Measurements from ENCODE around the gene ART3. TPM values are rescaled to one million over a fixed set of nuclear protein-coding genes. Genes with fewer than 3 reads are reported as not detected.

ART3 gene
- total RNA-seq, 2 donors from 2014 or later, result 1.6 to 1.8 TPM

- Histone ChIP-seq H3K4me3 (peak overlapping the region; percentile 95), H3K9ac (ENCODE audit: low read depth in 2 of 2, low read length in 2 of 2) (peak overlapping the region; percentile 90 to 92), H3K27ac (peak overlapping the region; percentile 86), H3K27me3 (no peaks in the 10 kb centered on the region), H3K9me3 (no peaks in the 10 kb centered on the region), H3K36me3 (no peaks in the 10 kb centered on the region), H3K4me1 (peaks cover 4% of the 10 kb centered on the region)
- peak; percentile 73 for DNase-seq
- TF ChIP-seq CTCF (IDR thresholded peaks at IDR 0.05), result no peak
- intact Hi-C loops (cut with DNase I), result no loop called here
Measured at GRCh38 chr4:76147454-76148141, 73.1 kb downstream of the ART3 start.

GRCh38 chr4:76148142-76148865 is 73.8 kb downstream of the ART3 start, which contains the start of gene NUP54:
NUP54 (minus strand) TSS chr4:76148397; CDS start chr4:76148374, 23 bp downstream.
- H3K9me3 ChIP-seq, result no peaks in the 10 kb centered on the region
- H3K9ac ChIP-seq (ENCODE audit: low read depth in 2 of 2, low read length in 2 of 2), result peak within 1 kb of the TSS; percentile 90 to 92
- intact Hi-C loops (cut with DNase I), result no loop called here
- H3K27ac ChIP-seq, result peak within 1 kb of the TSS; percentile 86
- H3K4me3 ChIP-seq, result peak within 1 kb of the TSS; percentile 95
- no peaks in the 10 kb centered on the region for H3K27me3 ChIP-seq
- peak; percentile 97 for DNase-seq
- H3K4me1 ChIP-seq, result peaks cover 4% of the 10 kb centered on the region
- no peak for TF ChIP-seq CTCF (IDR thresholded peaks at IDR 0.05)
- H3K36me3 ChIP-seq, result no peaks in the 10 kb centered on the region

- H3K27me3 ChIP-seq, result no peaks in the 10 kb centered on the region
- peaks cover 4% of the 10 kb centered on the region for H3K4me1 ChIP-seq
- no peak for TF ChIP-seq CTCF (IDR thresholded peaks at IDR 0.05)
- no peak overlapping the region for H3K9ac ChIP-seq (ENCODE audit: low read depth in 2 of 2, low read length in 2 of 2)
- intact Hi-C loops (cut with DNase I), result no loop called here
- H3K36me3 ChIP-seq, result no peaks in the 10 kb centered on the region
- H3K9me3 ChIP-seq, result no peaks in the 10 kb centered on the region
- DNase-seq, result no peak
- no peak overlapping the region for H3K27ac ChIP-seq
- no peak overlapping the region for H3K4me3 ChIP-seq
Measured at GRCh38 chr4:76153356-76153755, 78.8 kb downstream of the ART3 start.

- Histone ChIP-seq H3K9me3 (no peaks in the 10 kb centered on the region), H3K36me3 (no peaks in the 10 kb centered on the region), H3K27me3 (no peaks in the 10 kb centered on the region), H3K27ac (no peak overlapping the region), H3K4me1 (no peaks in the 10 kb centered on the region), H3K9ac (ENCODE audit: low read depth in 2 of 2, low read length in 2 of 2) (no peak overlapping the region), H3K4me3 (no peak overlapping the region)
- intact Hi-C loops (cut with DNase I), result no loop called here
- TF ChIP-seq CTCF (IDR thresholded peaks at IDR 0.05), result no peak
- no peak for DNase-seq
Measured at GRCh38 chr4:76155979-76156378, 81.5 kb downstream of the ART3 start.

- no peak overlapping the region for H3K27ac ChIP-seq
- no peak for DNase-seq
Measured at GRCh38 chr4:76156635-76157034, 82.1 kb downstream of the ART3 start.

More at GRCh38 chr4:76156635-76157034, 82.1 kb downstream of the ART3 start:
- Histone ChIP-seq H3K4me1 (no peaks in the 10 kb centered on the region), H3K9me3 (no peaks in the 10 kb centered on the region), H3K27me3 (no peaks in the 10 kb centered on the region), H3K4me3 (no peak overlapping the region), H3K36me3 (peaks cover 4% of the 10 kb centered on the region), H3K9ac (ENCODE audit: low read depth in 2 of 2, low read length in 2 of 2) (no peak overlapping the region)
- intact Hi-C loops (cut with DNase I), result no loop called here
- TF ChIP-seq CTCF (IDR thresholded peaks at IDR 0.05), result no peak

Measured in colonic mucosa (tissue), 4 donors.